Aortic smooth muscle cell (primary cell): ENCODE results near the gene EED. TPM values are rescaled to one million over a fixed set of nuclear protein-coding genes. Genes with fewer than 3 reads are reported as not detected.

Experiments used
- total RNA-seq: library from RNA; depleted of rRNA; stranded (reverse); fragments of >200 nt; gene quantifications from 2 replicates; pipeline ENCODE4 v1.2.3, GENCODE V29; 2014

EED gene
- 15.2 and 15.3 TPM in 2 replicates for total RNA-seq

GRCh38 chr11:86244522-86245368 lies at the start of gene EED:
EED (plus strand) TSS chr11:86244753; CDS start chr11:86245230, 477 bp downstream.

GRCh38 chr11:86302092-86302793 lies 57.7 kb downstream of the EED start, which contains the start of gene HIKESHI:
HIKESHI (plus strand) TSS chr11:86302240; CDS start chr11:86302449, 209 bp downstream.

Other genes starting within 250 kb of the EED start
- gene PICALM, start 175.7 kb upstream of the EED start, total RNA-seq = 368 and 396 TPM in 2 replicates
- gene HIKESHI, start 57.5 kb downstream of the EED start, total RNA-seq = 56.2 and 59.6 TPM in 2 replicates
- gene CCDC81, start 130.1 kb downstream of the EED start, total RNA-seq = 0.26 and 0.87 TPM in 2 replicates